ENCODE results near the gene DNAJC30.

DNA sequence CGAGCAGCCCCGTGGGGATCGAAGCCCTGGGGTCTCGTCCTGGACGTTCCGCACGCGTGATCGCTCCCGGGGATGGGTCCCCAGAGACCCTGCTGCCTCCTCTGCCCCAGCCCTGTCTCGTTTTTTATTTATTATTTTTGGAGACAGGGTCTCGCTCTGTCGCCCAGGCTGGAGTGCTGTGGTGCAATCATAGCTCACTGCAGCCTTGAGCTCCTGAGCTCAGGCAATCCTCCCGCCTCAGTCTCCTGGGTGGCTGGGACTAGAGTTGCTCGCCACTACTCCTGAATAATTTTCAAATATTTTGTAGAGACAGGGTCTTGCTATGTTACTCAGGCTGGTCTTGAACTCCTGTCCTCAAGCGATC is 36.5 kb upstream of the DNAJC30 start:
- TF ChIP-seq, protein P1, sequence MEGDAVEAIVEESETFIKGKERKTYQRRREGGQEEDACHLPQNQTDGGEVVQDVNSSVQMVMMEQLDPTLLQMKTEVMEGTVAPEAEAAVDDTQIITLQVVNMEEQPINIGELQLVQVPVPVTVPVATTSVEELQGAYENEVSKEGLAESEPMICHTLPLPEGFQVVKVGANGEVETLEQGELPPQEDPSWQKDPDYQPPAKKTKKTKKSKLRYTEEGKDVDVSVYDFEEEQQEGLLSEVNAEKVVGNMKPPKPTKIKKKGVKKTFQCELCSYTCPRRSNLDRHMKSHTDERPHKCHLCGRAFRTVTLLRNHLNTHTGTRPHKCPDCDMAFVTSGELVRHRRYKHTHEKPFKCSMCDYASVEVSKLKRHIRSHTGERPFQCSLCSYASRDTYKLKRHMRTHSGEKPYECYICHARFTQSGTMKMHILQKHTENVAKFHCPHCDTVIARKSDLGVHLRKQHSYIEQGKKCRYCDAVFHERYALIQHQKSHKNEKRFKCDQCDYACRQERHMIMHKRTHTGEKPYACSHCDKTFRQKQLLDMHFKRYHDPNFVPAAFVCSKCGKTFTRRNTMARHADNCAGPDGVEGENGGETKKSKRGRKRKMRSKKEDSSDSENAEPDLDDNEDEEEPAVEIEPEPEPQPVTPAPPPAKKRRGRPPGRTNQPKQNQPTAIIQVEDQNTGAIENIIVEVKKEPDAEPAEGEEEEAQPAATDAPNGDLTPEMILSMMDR (IDR thresholded peaks at IDR 0.05): no peak
- TF ChIP-seq POLR2A (IDR thresholded peaks at IDR 0.05): no peak

Data from adrenal gland (tissue), 5 donors.